HEK293T (cell line): ENCODE measurements around the gene LIX1L.
A peak's percentile ranks its signal among the peaks of the same experiment; 100 is the strongest.

Source experiments
- CTCF ChIA-PET: fragments of 350-600 bp; formaldehyde crosslinking; extraction: SDS; loops from one replicate; lab custom pipeline; 2021; ENCODE audit warnings: antibody characterized with exemption, inconsistent platforms; lab: Yijun Ruan, JAX
- POLR2A ChIA-PET: fragments of 350-600 bp; formaldehyde crosslinking; extraction: SDS; loops from one replicate; lab custom pipeline; 2020; ENCODE audit warnings: antibody characterized with exemption, inconsistent platforms; lab: Yijun Ruan, JAX
- DNase-seq: peaks from one replicate; pipeline ENCODE4 v3.0.0; 2012; ENCODE audit warnings: mixed read lengths; ENCODE audit errors: extremely low spot score
- ARNT ChIP-seq: fragments of 450-650 bp; IDR thresholded peaks from 2 replicates; pipeline ENCODE4 v1.6.1; 2017; ENCODE audit warnings: mild to moderate bottlenecking
- BHLHE40 ChIP-seq: fragments of 450-650 bp; IDR thresholded peaks from 2 replicates; pipeline ENCODE4 v1.6.1; 2016; ENCODE audit warnings: mild to moderate bottlenecking, moderate library complexity, borderline replicate concordance
- CTBP1 ChIP-seq: fragments of 450-650 bp; IDR thresholded peaks from 2 replicates; pipeline ENCODE4 v1.6.1; 2016; ENCODE audit warnings: borderline replicate concordance
- ELF4 ChIP-seq: fragments of 450-650 bp; IDR thresholded peaks from 2 replicates; pipeline ENCODE4 v1.6.1; 2017; ENCODE audit warnings: antibody characterized with exemption
- FOXA1 ChIP-seq: fragments of 450-650 bp; IDR thresholded peaks from 2 replicates; pipeline ENCODE4 v1.6.1; 2016; ENCODE audit warnings: mild to moderate bottlenecking
- FOXK2 ChIP-seq: fragments of 450-650 bp; IDR thresholded peaks from 2 replicates; pipeline ENCODE4 v1.6.1; 2016; ENCODE audit warnings: mild to moderate bottlenecking
- FOXM1 ChIP-seq: fragments of 450-650 bp; IDR thresholded peaks from 2 replicates; pipeline ENCODE4 v1.6.1; 2017; ENCODE audit warnings: mild to moderate bottlenecking, borderline replicate concordance
- HDGF ChIP-seq: fragments of 450-650 bp; IDR thresholded peaks from 2 replicates; pipeline ENCODE4 v1.6.1; 2017; ENCODE audit warnings: antibody characterized with exemption, borderline replicate concordance
- L3MBTL2 ChIP-seq: fragments of 450-650 bp; conservative IDR thresholded peaks from 2 replicates; pipeline ENCODE4 v1.6.1; 2016; ENCODE audit warnings: mild to moderate bottlenecking
- LEF1 ChIP-seq: fragments of 450-650 bp; IDR thresholded peaks from 2 replicates; pipeline ENCODE4 v1.6.1; 2017; ENCODE audit warnings: mild to moderate bottlenecking, borderline replicate concordance
- NFRKB ChIP-seq: fragments of 450-650 bp; IDR thresholded peaks from 2 replicates; pipeline ENCODE4 v1.6.1; 2016; ENCODE audit warnings: mild to moderate bottlenecking, moderate library complexity
- PKNOX1 ChIP-seq: fragments of 450-650 bp; IDR thresholded peaks from 2 replicates; pipeline ENCODE4 v1.6.1; 2016
- SP1 ChIP-seq: fragments of 450-650 bp; IDR thresholded peaks from 2 replicates; pipeline ENCODE4 v1.6.1; 2017
- SUZ12 ChIP-seq: fragments of 450-650 bp; IDR thresholded peaks from 2 replicates; pipeline ENCODE4 v1.6.1; 2016; ENCODE audit warnings: mild to moderate bottlenecking
- TARDBP ChIP-seq: fragments of 450-650 bp; IDR thresholded peaks from 2 replicates; pipeline ENCODE4 v1.6.1; 2016
- ZNF384 ChIP-seq: fragments of 450-650 bp; IDR thresholded peaks from 2 replicates; pipeline ENCODE4 v1.6.1; 2016

Gene LIX1L

GRCh38 chr1:145957443-145958319 lies at the start of gene LIX1L:
TSS of gene LIX1L (minus strand) at chr1:145958017. CDS start at chr1:145957927, 90 bp downstream.
- DNase-seq: peak; percentile 95
- ChIA-PET CTCF (interaction anchor here (1.0 to 2.1 kb wide), 6 partner anchors 22 to 112 kb away, joined by 3 to 7 read pairs (median 4); partner anchors contain the start of genes NUDT17 and RBM8A), POLR2A (interaction anchor here (0.5 to 6.1 kb wide), 21 partner anchors 9 to 99 kb away, joined by 3 to 90 read pairs (median 4); partner anchors contain the start of genes PEX11B, PIAS3 and RBM8A)
- TF ChIP-seq BHLHE40 (no peak), TARDBP (no peak), FOXK2 (no peak), PKNOX1 (peak; percentile 99)

- ChIA-PET CTCF (no interaction called here), POLR2A (interaction anchor here (0.6 to 4.1 kb wide), 4 partner anchors 9 to 169 kb away, joined by 3 to 18 read pairs (median 4); partner anchors contain the start of gene RBM8A)
These were observed 43.9 kb upstream of the LIX1L start for GRCh38 chr1:146001709-146002108.

GRCh38 chr1:145999321-146000024 lies 41.7 kb upstream of the LIX1L start:
- POLR2A ChIA-PET: interaction anchor here (0.6 to 0.7 kb wide), 2 partner anchors 20 to 35 kb away, joined by 3 to 4 read pairs; partner anchors contain the start of genes ANKRD34A and POLR3GL
- no peak for DNase-seq
- TF ChIP-seq L3MBTL2 (no peak), FOXA1 (no peak), FOXM1 (no peak), NFRKB (no peak), LEF1 (no peak), CTBP1 (no peak), SUZ12 (no peak), TARDBP (no peak), ZNF384 (no peak), ELF4 (no peak), ARNT (no peak), HDGF (no peak), BHLHE40 (no peak), FOXK2 (no peak), PKNOX1 (no peak), SP1 (no peak)
- CTCF ChIA-PET: interaction anchor here (2.5 kb wide), 1 partner anchor 22 kb away, joined by 9 read pairs; no protein-coding TSS in a partner anchor

More at GRCh38 chr1:146001709-146002108, 43.9 kb upstream of the LIX1L start:
- no peak for TF ChIP-seq NFRKB
- TF ChIP-seq CTBP1: no peak
- TF ChIP-seq LEF1: no peak
- no peak for TF ChIP-seq ZNF384
- TF ChIP-seq SUZ12: no peak
- no peak for TF ChIP-seq TARDBP
- no peak for TF ChIP-seq BHLHE40
- TF ChIP-seq FOXK2: no peak
- TF ChIP-seq FOXM1: no peak
- TF ChIP-seq FOXA1: no peak
- no peak for DNase-seq

- CTCF ChIA-PET: interaction anchor here (0.9 to 2.6 kb wide), 3 partner anchors 10 to 152 kb away, joined by 3 to 10 read pairs (median 9); partner anchors contain the start of gene NUDT17
- no peak for TF ChIP-seq HDGF
- no peak for TF ChIP-seq FOXA1
- no peak for TF ChIP-seq NFRKB
- POLR2A ChIA-PET: interaction anchor here (0.6 to 4.2 kb wide), 9 partner anchors 8 to 138 kb away, joined by 3 to 54 read pairs (median 3); partner anchors contain the start of gene PIAS3
- no peak for DNase-seq
These were observed 39.9 kb upstream of the LIX1L start for GRCh38 chr1:145997718-145998023.

- no peak for DNase-seq
- TF ChIP-seq LEF1 (no peak), FOXA1 (no peak), PKNOX1 (no peak), ARNT (no peak), FOXK2 (no peak), HDGF (no peak), ZNF384 (no peak), FOXM1 (no peak), SUZ12 (no peak), SP1 (no peak), NFRKB (no peak), BHLHE40 (no peak), L3MBTL2 (no peak), TARDBP (no peak)
- ChIA-PET CTCF (interaction anchor here (0.6 to 2.6 kb wide), 3 partner anchors 10 to 151 kb away, joined by 4 to 10 read pairs (median 9); no protein-coding TSS in a partner anchor), POLR2A (interaction anchor here (0.6 to 4.2 kb wide), 9 partner anchors 8 to 138 kb away, joined by 3 to 54 read pairs (median 4); partner anchors contain the start of genes ANKRD34A, PIAS3 and POLR3GL)
These were observed 39.4 kb upstream of the LIX1L start for GRCh38 chr1:145997016-145997717.
